ENCODE results near the gene KPNA3.

KPNA3 gene

GRCh38 chr13:49739498-49740187, 52.8 kb downstream of the KPNA3 start:
- Histone ChIP-seq H3K27ac (no peak overlapping the region), H3K27me3 (replicated peaks) (no peaks in the 10 kb centered on the region), H3K36me3 (replicated peaks) (peaks cover 6% of the 10 kb centered on the region), H3K4me3 (ENCODE audit: low read depth, low read length) (no peak overlapping the region)
- no peak for TF ChIP-seq CTCF (IDR thresholded peaks at IDR 0.05; ENCODE audit: low read depth, low read length, missing control alignments)
- in situ Hi-C loops (cut with HindIII; ENCODE audit: low pct_ligation_motif_present, low sequenced_read_pairs), result no loop called here
- no peak for DNase-seq

- in situ Hi-C loops (cut with HindIII; ENCODE audit: low pct_ligation_motif_present, low sequenced_read_pairs), result no loop called here
- H3K27ac ChIP-seq, result no peak overlapping the region
- DNase-seq, result no peak
- H3K27me3 ChIP-seq (replicated peaks), result no peaks in the 10 kb centered on the region
- TF ChIP-seq CTCF (IDR thresholded peaks at IDR 0.05; ENCODE audit: low read depth, low read length, missing control alignments), result no peak
- H3K36me3 ChIP-seq (replicated peaks), result peaks cover 9% of the 10 kb centered on the region
- no peak overlapping the region for H3K4me3 ChIP-seq (ENCODE audit: low read depth, low read length)
Observed at GRCh38 chr13:49733181-49733951, 59.1 kb downstream of the KPNA3 start.

- H3K4me3 ChIP-seq (ENCODE audit: low read depth, low read length), result no peak overlapping the region
- peak overlapping the region; percentile 38 for H3K27ac ChIP-seq
- no peaks in the 10 kb centered on the region for H3K27me3 ChIP-seq (replicated peaks)
- in situ Hi-C loops (cut with HindIII; ENCODE audit: low pct_ligation_motif_present, low sequenced_read_pairs), result no loop called here
- TF ChIP-seq CTCF (IDR thresholded peaks at IDR 0.05; ENCODE audit: low read depth, low read length, missing control alignments), result no peak
- peak; percentile 68 for DNase-seq
- peaks cover 10% of the 10 kb centered on the region for H3K36me3 ChIP-seq (replicated peaks)
Observed at GRCh38 chr13:49731766-49732165, 60.7 kb downstream of the KPNA3 start.

- in situ Hi-C loops (cut with HindIII; ENCODE audit: low pct_ligation_motif_present, low sequenced_read_pairs), result no loop called here
- H3K36me3 ChIP-seq (replicated peaks), result peaks cover 17% of the 10 kb centered on the region
Observed at GRCh38 chr13:49716615-49717014, 75.9 kb downstream of the KPNA3 start.

GRCh38 chr13:49714757-49715156, 77.7 kb downstream of the KPNA3 start:
- TF ChIP-seq CTCF (IDR thresholded peaks at IDR 0.05; ENCODE audit: low read depth, low read length, missing control alignments), result no peak
- DNase-seq, result no peak
- H3K36me3 ChIP-seq (replicated peaks), result peaks cover 11% of the 10 kb centered on the region
- no peak overlapping the region for H3K27ac ChIP-seq
- no peak overlapping the region for H3K4me3 ChIP-seq (ENCODE audit: low read depth, low read length)
- H3K27me3 ChIP-seq (replicated peaks), result no peaks in the 10 kb centered on the region
- in situ Hi-C loops (cut with HindIII; ENCODE audit: low pct_ligation_motif_present, low sequenced_read_pairs), result no loop called here

More at GRCh38 chr13:49716615-49717014, 75.9 kb downstream of the KPNA3 start:
- no peak overlapping the region for H3K27ac ChIP-seq
- H3K27me3 ChIP-seq (replicated peaks), result no peaks in the 10 kb centered on the region
- DNase-seq, result no peak
- no peak for TF ChIP-seq CTCF (IDR thresholded peaks at IDR 0.05; ENCODE audit: low read depth, low read length, missing control alignments)
- H3K4me3 ChIP-seq (ENCODE audit: low read depth, low read length), result no peak overlapping the region
